ENCODE data around the gene MEI4. TPM values are rescaled to one million over a fixed set of nuclear protein-coding genes. Genes with fewer than 3 reads are reported as not detected.

The MEI4 gene
- total RNA-seq, 2 donors from 2014 or later: 3.0 TPM; not detected in 1

DNA sequence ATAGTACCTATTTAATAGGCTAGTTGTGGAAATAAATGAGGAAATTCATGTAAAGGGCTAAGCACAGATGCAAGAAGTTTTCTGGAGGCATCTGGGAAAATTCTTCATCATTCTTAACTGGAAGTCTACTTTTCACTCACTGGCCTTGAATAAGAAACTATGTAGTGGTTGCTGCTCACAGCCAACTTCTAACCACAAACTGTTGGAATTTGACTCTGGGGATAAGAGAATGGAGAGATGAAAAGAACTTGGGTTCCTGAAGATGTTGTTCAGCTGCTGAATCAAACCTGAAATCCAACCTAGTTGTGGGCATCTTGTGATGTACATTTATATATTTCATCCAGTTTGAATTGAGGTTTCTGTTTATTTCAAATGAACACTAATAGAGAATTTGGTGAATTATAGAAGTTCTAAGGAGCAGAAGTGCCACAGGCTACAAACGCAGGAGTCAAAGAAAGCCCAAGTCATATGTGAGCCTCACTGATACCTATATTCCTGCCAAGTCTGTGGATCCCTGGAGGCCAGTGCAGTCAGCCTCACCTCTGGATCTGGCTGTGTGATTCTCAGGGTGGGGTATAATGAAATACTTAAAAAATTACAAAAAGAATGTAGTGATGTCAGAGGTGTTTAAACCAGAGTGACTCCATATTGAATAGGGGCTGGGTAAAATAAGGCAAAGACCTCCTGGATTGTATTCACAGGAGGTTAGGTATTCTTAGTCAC, 18.7 kb upstream of the MEI4 start:
- intact Hi-C loops (cut with DNase I): no loop called here
- DNase-seq (ENCODE audit: low spot score): no peak
- H3K4me3 ChIP-seq: no peak overlapping the region
- no peak overlapping the region for H3K27ac ChIP-seq
- no peaks in the 10 kb centered on the region for H3K9me3 ChIP-seq
- 93% methylated on average over 1 of the region's 1 CpG for WGBS
- no peaks in the 10 kb centered on the region for H3K27me3 ChIP-seq (replicated peaks; ENCODE audit: insufficient read depth)
- TF ChIP-seq POLR2A (IDR thresholded peaks at IDR 0.05) (no peak), POLR2AphosphoS5 (IDR thresholded peaks at IDR 0.05) (no peak)
- TF ChIP-seq, protein P1, sequence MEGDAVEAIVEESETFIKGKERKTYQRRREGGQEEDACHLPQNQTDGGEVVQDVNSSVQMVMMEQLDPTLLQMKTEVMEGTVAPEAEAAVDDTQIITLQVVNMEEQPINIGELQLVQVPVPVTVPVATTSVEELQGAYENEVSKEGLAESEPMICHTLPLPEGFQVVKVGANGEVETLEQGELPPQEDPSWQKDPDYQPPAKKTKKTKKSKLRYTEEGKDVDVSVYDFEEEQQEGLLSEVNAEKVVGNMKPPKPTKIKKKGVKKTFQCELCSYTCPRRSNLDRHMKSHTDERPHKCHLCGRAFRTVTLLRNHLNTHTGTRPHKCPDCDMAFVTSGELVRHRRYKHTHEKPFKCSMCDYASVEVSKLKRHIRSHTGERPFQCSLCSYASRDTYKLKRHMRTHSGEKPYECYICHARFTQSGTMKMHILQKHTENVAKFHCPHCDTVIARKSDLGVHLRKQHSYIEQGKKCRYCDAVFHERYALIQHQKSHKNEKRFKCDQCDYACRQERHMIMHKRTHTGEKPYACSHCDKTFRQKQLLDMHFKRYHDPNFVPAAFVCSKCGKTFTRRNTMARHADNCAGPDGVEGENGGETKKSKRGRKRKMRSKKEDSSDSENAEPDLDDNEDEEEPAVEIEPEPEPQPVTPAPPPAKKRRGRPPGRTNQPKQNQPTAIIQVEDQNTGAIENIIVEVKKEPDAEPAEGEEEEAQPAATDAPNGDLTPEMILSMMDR (IDR thresholded peaks at IDR 0.05): no peak
- H3K36me3 ChIP-seq: no peaks in the 10 kb centered on the region
- H3K4me1 ChIP-seq (replicated peaks): no peaks in the 10 kb centered on the region

DNA sequence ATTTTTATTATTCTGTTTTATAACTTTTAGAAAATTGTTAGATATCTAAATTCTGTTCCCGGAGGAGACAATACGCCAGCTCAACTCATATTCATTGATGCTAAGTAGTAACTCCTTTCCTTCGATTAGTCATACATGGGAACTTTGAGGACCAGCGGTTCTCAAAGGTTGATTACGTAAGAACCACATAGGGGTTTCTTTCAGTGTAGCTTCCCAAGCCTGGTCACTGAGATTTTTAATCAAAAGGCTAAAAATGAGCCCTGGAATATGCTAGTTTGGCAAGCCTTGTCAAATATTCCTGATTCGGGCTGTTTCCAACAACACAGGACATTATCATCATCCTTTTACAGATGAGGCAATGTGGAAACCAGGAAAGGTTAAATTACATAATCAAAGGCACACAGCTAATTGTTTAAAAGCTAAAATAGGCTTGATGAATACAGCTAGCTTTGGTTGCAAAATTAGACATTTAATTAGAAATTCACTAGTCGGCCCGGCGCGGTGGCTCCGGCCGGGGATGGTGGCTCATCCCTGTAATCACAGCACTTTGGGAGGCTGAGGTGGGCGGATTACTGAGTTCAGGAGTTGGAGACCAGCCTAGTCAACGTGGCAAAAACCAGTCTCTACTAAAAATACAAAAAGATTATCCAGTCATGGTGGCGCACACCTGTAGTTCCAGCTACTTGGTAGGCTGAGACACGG, 14.6 kb upstream of the MEI4 start:
- 95% methylated on average over 16 of the region's 16 CpGs for WGBS
- intact Hi-C loops (cut with DNase I): no loop called here
- H3K27me3 ChIP-seq (replicated peaks; ENCODE audit: insufficient read depth): no peaks in the 10 kb centered on the region
- H3K9me3 ChIP-seq: no peaks in the 10 kb centered on the region
- no peak overlapping the region for H3K4me3 ChIP-seq
- no peak for DNase-seq (ENCODE audit: low spot score)
- H3K36me3 ChIP-seq: no peaks in the 10 kb centered on the region
- no peak overlapping the region for H3K27ac ChIP-seq
- no peaks in the 10 kb centered on the region for H3K4me1 ChIP-seq (replicated peaks)
- TF ChIP-seq, protein P1 (IDR thresholded peaks at IDR 0.05): no peak
- TF ChIP-seq POLR2A (IDR thresholded peaks at IDR 0.05): no peak
- TF ChIP-seq POLR2AphosphoS5 (IDR thresholded peaks at IDR 0.05): no peak

DNA sequence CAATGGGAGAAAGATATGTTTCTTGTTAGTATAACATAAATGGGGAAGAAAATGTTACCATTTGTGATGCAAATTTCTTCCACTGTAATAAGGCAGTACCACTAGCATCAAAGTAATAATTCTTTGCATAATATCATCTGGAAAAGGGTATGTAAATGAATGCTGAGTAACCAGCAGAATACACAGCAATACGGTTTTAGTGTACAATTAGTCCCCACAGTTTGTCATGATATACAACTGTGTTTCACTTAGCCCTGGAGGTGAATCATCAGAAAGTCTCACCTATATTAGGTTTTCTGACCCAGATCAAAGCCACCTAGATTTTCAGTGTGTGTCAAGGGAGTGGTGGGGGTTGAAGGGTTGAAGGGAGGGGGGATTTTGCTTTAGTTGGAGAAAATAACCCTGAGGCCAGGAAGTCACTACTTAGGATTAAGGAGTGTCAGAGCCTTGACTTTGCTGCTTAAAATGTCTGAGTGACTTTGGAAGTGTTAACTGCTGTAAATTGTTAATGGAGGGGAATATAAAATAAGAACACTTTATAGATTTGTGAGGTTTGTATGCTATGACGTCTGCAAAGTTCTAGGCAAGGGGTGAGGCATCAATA, 8.6 kb upstream of the MEI4 start:
- WGBS: 38% methylated on average over 2 of the region's 2 CpGs
- no peak overlapping the region for H3K27ac ChIP-seq
- no peaks in the 10 kb centered on the region for H3K36me3 ChIP-seq
- no peak overlapping the region for H3K4me3 ChIP-seq
- H3K27me3 ChIP-seq (replicated peaks; ENCODE audit: insufficient read depth): no peaks in the 10 kb centered on the region
- intact Hi-C loops (cut with DNase I): no loop called here
- no peaks in the 10 kb centered on the region for H3K4me1 ChIP-seq (replicated peaks)
- no peak for DNase-seq (ENCODE audit: low spot score)
- TF ChIP-seq, protein P1 (IDR thresholded peaks at IDR 0.05): no peak
- TF ChIP-seq POLR2AphosphoS5 (IDR thresholded peaks at IDR 0.05) (no peak), POLR2A (IDR thresholded peaks at IDR 0.05) (no peak)
- H3K9me3 ChIP-seq: peaks cover 5% of the 10 kb centered on the region

DNA sequence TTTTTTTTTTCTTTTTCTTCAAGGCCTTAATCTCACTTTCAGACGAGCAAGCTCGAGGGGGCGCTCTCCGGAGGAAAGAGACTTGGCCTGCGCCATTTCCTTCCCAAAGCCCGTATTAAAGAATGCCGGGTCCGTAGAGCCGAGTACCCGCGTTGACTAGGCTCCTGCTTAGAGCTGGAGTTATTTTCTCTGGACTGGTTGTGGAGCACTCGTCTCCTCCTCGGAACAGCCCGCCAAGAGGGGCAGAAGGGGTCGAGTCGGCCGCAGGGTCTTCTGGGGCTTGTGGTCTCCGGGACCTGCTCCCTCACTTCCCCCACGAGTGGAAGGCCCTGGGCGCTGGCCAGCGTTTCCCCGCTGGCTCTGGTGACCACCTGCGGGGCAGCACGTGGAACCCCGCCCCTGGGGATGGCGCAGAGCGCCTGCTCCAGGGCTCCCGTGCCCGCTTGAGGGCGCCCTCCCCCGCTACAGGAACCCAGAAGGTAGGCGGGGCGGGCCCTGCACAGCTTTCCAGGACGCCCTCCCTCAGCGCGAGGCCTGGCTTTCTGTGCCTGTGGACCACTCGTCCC, 2.7 kb upstream of the MEI4 start:
- DNase-seq (ENCODE audit: low spot score): no peak

More for the DNA sequence above, 2.7 kb upstream of the MEI4 start:
- H3K36me3 ChIP-seq: no peaks in the 10 kb centered on the region
- H3K27ac ChIP-seq: no peak overlapping the region
- 34% methylated on average over 37 of the region's 37 CpGs for WGBS
- TF ChIP-seq, protein P1 (IDR thresholded peaks at IDR 0.05): no peak
- TF ChIP-seq POLR2A (IDR thresholded peaks at IDR 0.05) (no peak), POLR2AphosphoS5 (IDR thresholded peaks at IDR 0.05) (no peak)
- H3K9me3 ChIP-seq: peaks cover 5% of the 10 kb centered on the region
- H3K27me3 ChIP-seq (replicated peaks; ENCODE audit: insufficient read depth): no peaks in the 10 kb centered on the region
- intact Hi-C loops (cut with DNase I): no loop called here
- H3K4me1 ChIP-seq (replicated peaks): no peaks in the 10 kb centered on the region
- H3K4me3 ChIP-seq: no peak overlapping the region

Data from prostate gland (tissue), 2 donors.